WERI-Rb-1 (cell line): ENCODE measurements around the gene FUCA1.
A peak's percentile ranks its signal among the peaks of the same experiment; 100 is the strongest.

Source experiments
- DNase-seq: peaks from one replicate; pipeline ENCODE4 v3.0.0-alpha.2; 2020
- H3K27ac ChIP-seq: fragments of 250-450 bp; sonication (Bioruptor Pico); 2 replicates; pipeline ENCODE4 v1.5.1; 2020; ENCODE audit warnings: mild to moderate bottlenecking, moderate library complexity
- H3K27me3 ChIP-seq: fragments of 250-450 bp; sonication (Bioruptor Pico); 2 replicates; pipeline ENCODE4 v1.5.1; 2021; ENCODE audit warnings: mild to moderate bottlenecking, low read depth, moderate library complexity; ENCODE audit not compliant: insufficient read depth, severe bottlenecking
- H3K36me3 ChIP-seq: fragments of 250-450 bp; sonication (Bioruptor Pico); 2 replicates; pipeline ENCODE4 v1.5.1; 2020; ENCODE audit warnings: mild to moderate bottlenecking, moderate library complexity
- H3K4me3 ChIP-seq: 2 replicates; pipeline ENCODE4 v1.5.1; 2011; ENCODE audit warnings: low read depth, mild to moderate bottlenecking, control low read depth, low read length
- H3K9me3 ChIP-seq: fragments of 250-450 bp; sonication (Bioruptor Pico); 2 replicates; pipeline ENCODE4 v1.5.1; 2021; ENCODE audit warnings: mild to moderate bottlenecking, moderate library complexity; ENCODE audit not compliant: severe bottlenecking
- TF ChIP-seq, protein P1 (sequence below): IDR thresholded peaks from 2 replicates; pipeline ENCODE4 v1.5.1; 2011; ENCODE audit warnings: low read depth, mild to moderate bottlenecking, control low read depth, inconsistent platforms, low read length

FUCA1 gene

DNA sequence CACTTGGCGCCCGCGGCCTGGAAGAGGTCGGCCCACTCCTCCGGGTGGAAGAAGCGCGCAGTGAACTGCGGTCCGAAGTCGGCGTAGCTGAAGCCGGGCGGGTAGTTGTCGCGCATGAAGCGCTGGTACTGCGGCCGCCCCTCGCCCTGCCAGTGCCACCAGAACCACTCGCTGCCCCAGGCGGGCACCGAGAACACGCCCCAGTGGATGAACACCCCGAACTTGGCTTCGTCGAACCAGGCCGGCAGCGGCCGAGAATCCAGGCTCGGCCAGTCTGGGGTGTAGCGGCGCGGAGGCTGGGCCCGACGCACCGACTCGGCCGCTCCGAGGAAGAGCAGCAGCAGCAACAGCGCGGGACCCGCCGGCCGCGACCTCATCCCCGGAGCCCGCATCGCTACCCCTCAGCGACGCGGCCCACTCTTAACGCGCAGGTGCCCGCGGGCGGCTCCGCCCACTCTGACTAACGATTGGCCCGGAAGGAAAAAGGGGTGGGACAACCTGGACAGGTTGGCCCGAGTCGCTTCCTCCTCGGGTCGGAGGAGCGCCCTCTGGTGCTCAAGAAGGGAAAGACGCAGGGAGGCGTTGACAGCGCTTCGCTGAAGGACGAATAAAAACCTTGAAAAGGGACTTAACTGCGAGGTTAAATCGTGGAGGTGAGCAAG, at the start of gene FUCA1:
FUCA1 (minus strand) TSS at position 396 of the 662 bp plus-strand sequence; CDS start at position 392, 4 bp downstream.
- Histone ChIP-seq H3K9me3 (no peaks in the 10 kb centered on the region), H3K4me3 (peak within 1 kb of the TSS; percentile 71), H3K27me3 (no peaks in the 10 kb centered on the region), H3K27ac (no peak within 1 kb of the TSS), H3K36me3 (peaks cover 11% of the 10 kb centered on the region)
- DNase-seq, result peak; percentile 96
- TF ChIP-seq, protein P1, sequence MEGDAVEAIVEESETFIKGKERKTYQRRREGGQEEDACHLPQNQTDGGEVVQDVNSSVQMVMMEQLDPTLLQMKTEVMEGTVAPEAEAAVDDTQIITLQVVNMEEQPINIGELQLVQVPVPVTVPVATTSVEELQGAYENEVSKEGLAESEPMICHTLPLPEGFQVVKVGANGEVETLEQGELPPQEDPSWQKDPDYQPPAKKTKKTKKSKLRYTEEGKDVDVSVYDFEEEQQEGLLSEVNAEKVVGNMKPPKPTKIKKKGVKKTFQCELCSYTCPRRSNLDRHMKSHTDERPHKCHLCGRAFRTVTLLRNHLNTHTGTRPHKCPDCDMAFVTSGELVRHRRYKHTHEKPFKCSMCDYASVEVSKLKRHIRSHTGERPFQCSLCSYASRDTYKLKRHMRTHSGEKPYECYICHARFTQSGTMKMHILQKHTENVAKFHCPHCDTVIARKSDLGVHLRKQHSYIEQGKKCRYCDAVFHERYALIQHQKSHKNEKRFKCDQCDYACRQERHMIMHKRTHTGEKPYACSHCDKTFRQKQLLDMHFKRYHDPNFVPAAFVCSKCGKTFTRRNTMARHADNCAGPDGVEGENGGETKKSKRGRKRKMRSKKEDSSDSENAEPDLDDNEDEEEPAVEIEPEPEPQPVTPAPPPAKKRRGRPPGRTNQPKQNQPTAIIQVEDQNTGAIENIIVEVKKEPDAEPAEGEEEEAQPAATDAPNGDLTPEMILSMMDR, result peak; percentile 91

DNA sequence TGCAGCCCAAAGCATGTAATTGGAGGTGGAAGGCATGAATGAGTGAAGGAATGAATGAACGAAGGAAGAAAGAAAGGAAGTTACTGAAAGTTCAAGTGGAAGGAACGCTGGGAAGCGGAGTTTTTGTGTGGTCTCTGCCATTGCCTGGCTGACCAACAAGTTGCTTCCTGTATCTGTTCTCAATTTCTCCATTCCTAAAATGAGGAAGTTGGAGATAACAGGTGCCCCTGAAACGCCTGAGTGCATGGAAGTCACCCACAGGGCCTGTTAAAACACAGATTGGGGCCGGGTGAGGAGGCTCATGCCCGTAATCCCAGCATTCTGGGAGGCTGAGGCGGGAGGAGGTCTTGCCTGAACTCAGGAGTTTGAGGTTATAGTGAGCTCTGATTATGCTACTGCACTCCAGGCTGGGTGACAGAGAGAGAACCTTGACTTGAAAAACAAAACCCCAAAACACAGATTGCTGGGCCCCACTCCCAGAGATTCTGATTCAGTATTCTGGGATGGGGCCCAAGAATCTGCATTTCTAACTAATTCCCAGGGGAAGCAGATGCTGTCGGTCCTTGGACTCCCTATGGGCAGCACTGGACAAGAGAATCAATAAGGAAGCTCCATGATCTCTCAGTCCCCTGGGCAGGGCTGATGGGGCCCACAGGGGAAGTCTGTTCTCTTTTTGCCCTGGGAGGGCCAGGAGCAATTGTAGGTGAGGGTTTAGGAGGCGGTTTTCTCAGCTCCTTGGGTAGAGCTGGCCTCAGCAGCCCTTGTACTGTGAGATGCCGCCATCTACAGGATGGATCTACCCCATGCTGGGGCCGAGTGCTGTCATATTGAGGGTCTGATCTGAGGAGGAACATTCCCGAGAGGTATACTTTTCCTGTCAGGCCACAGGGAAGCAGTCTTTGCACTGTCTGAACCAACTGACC, 48.4 kb upstream of the FUCA1 start:
- H3K36me3 ChIP-seq, result no peaks in the 10 kb centered on the region
- no peaks in the 10 kb centered on the region for H3K9me3 ChIP-seq
- H3K27me3 ChIP-seq, result no peaks in the 10 kb centered on the region
- DNase-seq, result peak; percentile 92
- no peak overlapping the region; the same call in 1 of the 2 replicates for H3K27ac ChIP-seq
- TF ChIP-seq, protein P1, result peak; percentile 84
- no peak overlapping the region for H3K4me3 ChIP-seq

DNA sequence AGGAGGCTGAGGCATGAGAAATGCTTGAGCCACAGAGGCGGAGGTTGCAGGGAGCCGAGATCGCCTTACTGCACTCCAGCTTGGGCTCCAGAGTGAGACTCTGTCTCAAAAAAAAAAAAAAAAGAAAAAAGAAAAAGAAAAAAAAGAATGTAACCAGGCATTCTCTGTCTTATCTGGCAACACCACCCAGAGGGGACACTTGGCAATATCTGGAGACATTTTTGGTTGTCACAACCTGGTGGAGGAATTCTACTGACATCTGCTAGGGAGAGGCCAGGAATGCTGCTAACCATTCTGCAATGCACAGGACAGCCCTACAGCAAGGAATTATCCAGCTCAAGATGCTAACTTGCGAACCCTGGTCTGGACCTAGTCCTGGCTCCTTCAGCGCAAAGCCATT, 47.4 kb upstream of the FUCA1 start:
- no peak overlapping the region for H3K27ac ChIP-seq
- no peak overlapping the region for H3K4me3 ChIP-seq
- TF ChIP-seq, protein P1, result no peak
- no peaks in the 10 kb centered on the region for H3K9me3 ChIP-seq
- DNase-seq, result no peak
- H3K36me3 ChIP-seq, result no peaks in the 10 kb centered on the region
- no peaks in the 10 kb centered on the region for H3K27me3 ChIP-seq

DNA sequence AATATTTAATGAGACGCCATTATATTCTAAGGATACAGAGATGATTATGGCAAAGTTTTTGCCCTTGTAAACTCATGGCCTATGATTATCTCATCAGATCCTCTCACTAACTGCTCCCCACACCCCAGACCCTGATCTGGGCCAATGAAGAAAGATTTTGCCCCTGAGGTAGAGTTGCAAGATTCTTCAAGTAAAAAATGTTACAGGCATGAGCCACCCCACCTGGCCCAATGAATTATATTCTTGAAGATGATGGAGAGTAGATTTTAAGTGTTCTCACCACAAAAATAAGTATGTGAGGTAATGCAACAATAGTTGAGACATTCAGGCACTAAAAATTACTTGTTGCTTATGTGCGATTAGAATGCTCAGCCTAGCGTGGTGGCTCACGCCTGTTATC, 46.8 kb upstream of the FUCA1 start:
- Histone ChIP-seq H3K4me3 (no peak overlapping the region), H3K36me3 (no peaks in the 10 kb centered on the region), H3K27me3 (no peaks in the 10 kb centered on the region), H3K9me3 (no peaks in the 10 kb centered on the region), H3K27ac (no peak overlapping the region)
- TF ChIP-seq, protein P1, result no peak
- no peak for DNase-seq

DNA sequence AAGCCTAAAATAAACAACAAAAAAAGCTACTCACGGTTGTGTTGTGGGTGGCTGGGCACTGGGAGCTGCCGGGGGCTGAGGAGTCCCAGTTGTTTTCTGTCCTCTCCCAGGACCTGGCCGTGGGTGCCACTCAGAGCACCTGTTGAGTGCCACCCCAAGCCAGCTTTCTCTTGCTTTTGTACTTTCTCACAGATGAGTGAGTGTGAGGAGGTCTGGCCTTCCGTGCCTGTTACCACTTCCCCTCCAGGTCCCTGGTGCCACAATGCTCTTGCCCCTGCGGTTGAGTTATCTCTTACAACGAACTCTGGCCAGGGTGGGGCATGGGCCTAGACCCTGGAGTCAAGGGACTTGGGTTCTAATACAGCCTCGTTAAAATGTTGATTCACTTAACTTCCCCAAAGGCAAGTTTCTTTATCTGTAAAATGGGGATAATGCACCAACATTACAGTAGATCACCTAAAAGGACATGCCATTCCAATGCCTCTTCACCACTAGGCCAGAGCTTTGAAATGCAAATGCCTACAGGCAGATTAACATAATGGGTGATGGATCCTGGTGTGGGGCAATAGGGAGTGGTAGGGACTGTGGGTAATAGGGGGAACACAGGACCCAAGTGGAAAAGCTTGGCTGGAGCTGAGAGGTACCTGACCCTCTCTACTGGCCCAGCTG, 45.3 kb upstream of the FUCA1 start, which contains the start of gene CNR2:
CNR2 (minus strand) TSS at position 151 of the 669 bp plus-strand sequence. CDS start 37,745 bp downstream, outside the sequence.
- H3K36me3 ChIP-seq, result no peaks in the 10 kb centered on the region
- no peak for DNase-seq
- H3K4me3 ChIP-seq, result no peak within 1 kb of the TSS
- no peaks in the 10 kb centered on the region for H3K27me3 ChIP-seq
- H3K9me3 ChIP-seq, result no peaks in the 10 kb centered on the region
- TF ChIP-seq, protein P1, result no peak
- no peak within 1 kb of the TSS for H3K27ac ChIP-seq
